KMS-11 (cell line): ENCODE results near the gene PCP4.

Source experiments
- H2AFZ ChIP-seq: fragments of 200-600 bp; sonication (generic); 2 replicates; pipeline ENCODE4 v1.6.1; 2016; ENCODE audit warnings: antibody characterized with exemption, mixed run types, low read depth
- H3K27ac ChIP-seq: fragments of 200-600 bp; sonication (generic); 2 replicates; pipeline ENCODE4 v1.6.1; 2016; ENCODE audit warnings: mild to moderate bottlenecking, mixed run types
- H3K27me3 ChIP-seq: fragments of 200-600 bp; sonication (generic); 2 replicates; pipeline ENCODE4 v1.6.1; 2017; ENCODE audit warnings: mild to moderate bottlenecking, low read depth, mixed run types, moderate library complexity; ENCODE audit not compliant: insufficient read depth
- H3K36me3 ChIP-seq: fragments of 200-600 bp; sonication (generic); 2 replicates; pipeline ENCODE4 v1.6.1; 2017; ENCODE audit warnings: mild to moderate bottlenecking, mixed run types; ENCODE audit not compliant: insufficient read depth
- H3K4me1 ChIP-seq: fragments of 200-600 bp; sonication (generic); 2 replicates; pipeline ENCODE4 v1.6.1; 2016; ENCODE audit warnings: mild to moderate bottlenecking, low read depth, mixed run types; ENCODE audit not compliant: poor library complexity, severe bottlenecking
- H3K4me2 ChIP-seq: fragments of 200-600 bp; sonication (generic); 2 replicates; pipeline ENCODE4 v1.7.0; 2016; ENCODE audit warnings: mild to moderate bottlenecking, mixed run types
- H3K4me3 ChIP-seq: fragments of 200-600 bp; sonication (generic); IDR thresholded peaks from 2 replicates; pipeline ENCODE4 v1.6.1; 2017; ENCODE audit warnings: low read depth, low read length, mixed read lengths; ENCODE audit not compliant: insufficient read depth
- H3K79me2 ChIP-seq: fragments of 200-600 bp; sonication (generic); 2 replicates; pipeline ENCODE4 v1.6.1; 2016; ENCODE audit warnings: low read depth, mixed run types; ENCODE audit not compliant: insufficient read depth
- H3K9ac ChIP-seq: fragments of 200-600 bp; sonication (generic); 2 replicates; pipeline ENCODE4 v1.6.1; 2016; ENCODE audit warnings: mild to moderate bottlenecking, mixed run types
- H4K20me1 ChIP-seq: fragments of 200-600 bp; sonication (generic); 2 replicates; pipeline ENCODE4 v1.6.1; 2016; ENCODE audit warnings: mild to moderate bottlenecking, mixed run types; ENCODE audit not compliant: insufficient read depth
- CTCF ChIP-seq: fragments of 200-600 bp; sonication (generic); conservative IDR thresholded peaks from 2 replicates; pipeline ENCODE4 v1.6.1; 2017; ENCODE audit warnings: low read depth, mild to moderate bottlenecking, antibody characterized with exemption, low read length, moderate library complexity, mixed read lengths

PCP4 gene

GRCh38 chr21:39913706-39914305 is 46.6 kb downstream of the PCP4 start:
- Histone ChIP-seq H3K27me3 (no peaks in the 10 kb centered on the region), H3K27ac (no peak overlapping the region), H3K9ac (no peak overlapping the region), H2AFZ (no peak overlapping the region), H3K4me3 (no peak overlapping the region), H3K4me1 (no peaks in the 10 kb centered on the region), H3K4me2 (no peak overlapping the region), H4K20me1 (no peaks in the 10 kb centered on the region), H3K36me3 (no peaks in the 10 kb centered on the region), H3K79me2 (no peaks in the 10 kb centered on the region)
- TF ChIP-seq CTCF: no peak

- H3K27ac ChIP-seq: no peak overlapping the region
- H3K9ac ChIP-seq: no peak overlapping the region
- no peaks in the 10 kb centered on the region for H3K27me3 ChIP-seq
- H2AFZ ChIP-seq: no peak overlapping the region
- H3K79me2 ChIP-seq: no peaks in the 10 kb centered on the region
- H3K4me1 ChIP-seq: no peaks in the 10 kb centered on the region
- no peaks in the 10 kb centered on the region for H4K20me1 ChIP-seq
- no peak overlapping the region for H3K4me3 ChIP-seq
- no peak overlapping the region for H3K4me2 ChIP-seq
- no peaks in the 10 kb centered on the region for H3K36me3 ChIP-seq
- no peak for TF ChIP-seq CTCF
These were observed 48.6 kb downstream of the PCP4 start for GRCh38 chr21:39915881-39916280.

- Histone ChIP-seq H3K4me1 (no peaks in the 10 kb centered on the region), H3K4me2 (no peak overlapping the region), H3K4me3 (no peak overlapping the region), H3K36me3 (no peaks in the 10 kb centered on the region), H3K27me3 (no peaks in the 10 kb centered on the region), H3K79me2 (no peaks in the 10 kb centered on the region), H3K27ac (no peak overlapping the region), H4K20me1 (no peaks in the 10 kb centered on the region), H3K9ac (no peak overlapping the region), H2AFZ (no peak overlapping the region)
- no peak for TF ChIP-seq CTCF
These were observed 51.3 kb downstream of the PCP4 start for GRCh38 chr21:39918558-39918957.

- Histone ChIP-seq H3K79me2 (no peaks in the 10 kb centered on the region), H3K4me1 (no peaks in the 10 kb centered on the region), H3K4me2 (no peak overlapping the region), H2AFZ (no peak overlapping the region), H3K36me3 (no peaks in the 10 kb centered on the region), H3K9ac (no peak overlapping the region), H3K4me3 (no peak overlapping the region), H3K27me3 (no peaks in the 10 kb centered on the region), H4K20me1 (no peaks in the 10 kb centered on the region), H3K27ac (no peak overlapping the region)
- TF ChIP-seq CTCF: no peak
These were observed 56.2 kb downstream of the PCP4 start for GRCh38 chr21:39923476-39923875.
